GM18508 (cell line): ENCODE data around the gene LIMS2.

Source experiments
- ATAC-seq: cut with Tn5 transposase; IDR thresholded peaks from one replicate; pipeline ENCODE4 v1.9.1; 2021; ENCODE audit warnings: moderate number of reproducible peaks; ENCODE audit not compliant: insufficient read depth, unreplicated experiment

LIMS2 gene

GRCh38 chr2:127649100-127649611 lies 26.2 kb downstream of the LIMS2 start:
- no peak for ATAC-seq

- no peak for ATAC-seq
Measured at GRCh38 chr2:127648321-127648720, 27.0 kb downstream of the LIMS2 start.

- ATAC-seq = no peak
Measured at GRCh38 chr2:127647242-127648190, 27.8 kb downstream of the LIMS2 start.

- no peak for ATAC-seq
Measured at GRCh38 chr2:127646487-127647241, 28.7 kb downstream of the LIMS2 start.

GRCh38 chr2:127645395-127646291 lies 29.7 kb downstream of the LIMS2 start, which contains the start of gene GPR17:
GPR17 (plus strand) TSS chr2:127646153; CDS start chr2:127650736, 4,583 bp downstream.
- ATAC-seq = no peak

- ATAC-seq = no peak
Measured at GRCh38 chr2:127645026-127645394, 30.3 kb downstream of the LIMS2 start.

- ATAC-seq = no peak
Measured at GRCh38 chr2:127644066-127645025, 31.0 kb downstream of the LIMS2 start.

- ATAC-seq = no peak
Measured at GRCh38 chr2:127643439-127644065, 31.8 kb downstream of the LIMS2 start.

- no peak for ATAC-seq
Measured at GRCh38 chr2:127642706-127643438, 32.5 kb downstream of the LIMS2 start.

GRCh38 chr2:127641846-127642507 lies 33.4 kb downstream of the LIMS2 start:
- no peak for ATAC-seq

GRCh38 chr2:127641133-127641532 lies 34.2 kb downstream of the LIMS2 start:
- ATAC-seq = no peak

- ATAC-seq = no peak
Measured at GRCh38 chr2:127640082-127641072, 35.0 kb downstream of the LIMS2 start.

- no peak for ATAC-seq
Measured at GRCh38 chr2:127639111-127639474, 36.2 kb downstream of the LIMS2 start.

- no peak for ATAC-seq
Measured at GRCh38 chr2:127638361-127639110, 36.8 kb downstream of the LIMS2 start.

- ATAC-seq = no peak
Measured at GRCh38 chr2:127637725-127638252, 37.5 kb downstream of the LIMS2 start.
